GM19099 (cell line): ENCODE measurements around the gene PTPRD.

Source experiments
- POLR2A ChIP-seq: IDR thresholded peaks from 3 replicates; pipeline ENCODE4 v1.6.1; 2011; ENCODE audit warnings: low read depth; ENCODE audit not compliant: insufficient read length; ENCODE audit errors: extremely low read depth

PTPRD gene

DNA sequence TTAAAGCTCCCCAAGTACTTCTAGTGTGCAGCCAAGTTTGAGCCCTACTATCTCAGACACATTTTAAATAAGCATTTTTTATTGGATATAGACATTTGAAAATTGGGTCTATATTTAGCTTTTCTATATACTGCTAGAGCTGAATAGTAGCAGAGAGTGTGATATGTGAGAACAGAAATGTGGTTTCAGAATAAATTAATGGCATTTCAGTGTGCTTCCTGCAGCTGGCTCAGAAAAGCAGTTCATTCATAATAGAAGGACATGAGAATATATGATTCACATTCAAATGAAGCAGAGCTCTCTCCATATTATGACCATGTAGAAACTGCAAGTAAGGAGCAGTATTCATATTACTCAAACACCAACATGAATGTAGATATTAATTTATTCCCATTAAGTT lies 464.0 kb downstream of the PTPRD start:
- no peak for TF ChIP-seq POLR2A

DNA sequence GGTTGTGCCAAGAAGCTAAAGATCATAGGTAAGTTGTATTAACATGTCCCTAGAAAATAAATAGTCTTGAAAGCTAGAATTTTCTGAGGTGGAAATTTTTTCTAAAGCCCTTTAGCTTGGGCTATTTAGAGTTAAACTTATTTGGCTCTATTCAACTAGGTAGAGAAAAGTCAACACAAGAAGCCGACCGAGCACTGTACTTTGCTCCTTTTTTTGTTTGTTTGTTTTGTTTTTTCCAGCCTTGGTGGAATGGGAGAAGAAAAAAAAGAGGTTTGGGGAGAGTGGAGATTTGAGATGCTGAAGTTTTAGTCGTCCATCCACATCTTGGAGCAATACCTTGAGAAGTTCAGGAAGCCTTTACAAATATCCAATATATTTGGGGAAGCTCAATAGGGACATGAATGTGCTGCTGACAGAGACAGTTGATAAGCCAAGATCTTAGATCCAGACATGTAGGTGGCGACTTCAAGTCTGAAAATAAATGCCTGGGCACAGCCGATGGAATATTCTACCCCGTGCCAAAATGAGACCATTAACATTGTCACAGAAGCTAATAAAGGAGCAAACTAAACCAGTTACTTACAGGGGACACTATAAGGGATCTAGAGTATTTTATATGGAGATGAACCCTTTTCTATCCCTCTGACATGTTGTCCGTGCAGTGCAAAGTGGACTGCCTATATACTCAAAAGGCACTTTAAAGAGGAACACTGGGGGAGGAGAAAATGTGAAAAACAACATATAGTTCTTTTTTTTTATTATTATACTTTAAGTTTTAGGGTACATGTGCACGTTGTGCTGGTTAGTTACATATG lies 466.1 kb downstream of the PTPRD start:
- no peak for TF ChIP-seq POLR2A

DNA sequence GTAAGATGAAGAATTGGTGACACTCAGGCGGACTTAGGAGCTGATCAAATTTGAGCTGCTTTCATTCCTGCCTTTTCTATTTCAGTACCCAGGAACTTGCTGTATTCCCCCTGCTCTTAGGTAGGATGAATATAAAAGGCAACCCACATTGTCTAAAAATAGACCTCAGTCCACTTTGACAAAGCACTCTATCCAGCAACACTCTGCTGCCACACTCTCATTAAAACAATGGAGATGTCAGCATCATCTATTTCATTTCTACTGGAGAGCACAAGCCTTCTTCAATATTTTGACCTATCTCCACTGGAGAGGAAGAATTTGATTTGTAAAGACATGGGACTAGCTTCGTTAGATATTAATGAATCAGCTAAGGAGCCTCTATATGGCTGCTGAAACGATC lies 468.4 kb downstream of the PTPRD start:
- TF ChIP-seq POLR2A, result no peak

DNA sequence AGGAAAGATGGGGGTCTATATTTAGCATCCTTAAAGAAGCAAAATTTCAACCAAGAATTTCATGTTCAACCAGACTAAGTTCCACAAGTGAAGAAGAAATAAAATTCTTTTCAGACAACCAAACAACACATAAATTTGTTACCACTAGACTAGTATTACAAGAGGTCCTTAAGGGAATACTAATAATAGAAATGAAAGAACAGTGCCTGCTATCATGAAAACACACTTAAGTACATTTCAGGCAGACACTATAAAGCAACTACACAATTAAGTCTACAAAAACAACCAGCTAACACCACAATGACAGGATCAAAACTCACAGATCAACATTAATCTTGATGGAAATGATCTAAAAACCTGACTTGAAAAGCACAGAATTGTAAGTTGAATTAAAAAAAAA lies 477.2 kb downstream of the PTPRD start:
- no peak for TF ChIP-seq POLR2A

DNA sequence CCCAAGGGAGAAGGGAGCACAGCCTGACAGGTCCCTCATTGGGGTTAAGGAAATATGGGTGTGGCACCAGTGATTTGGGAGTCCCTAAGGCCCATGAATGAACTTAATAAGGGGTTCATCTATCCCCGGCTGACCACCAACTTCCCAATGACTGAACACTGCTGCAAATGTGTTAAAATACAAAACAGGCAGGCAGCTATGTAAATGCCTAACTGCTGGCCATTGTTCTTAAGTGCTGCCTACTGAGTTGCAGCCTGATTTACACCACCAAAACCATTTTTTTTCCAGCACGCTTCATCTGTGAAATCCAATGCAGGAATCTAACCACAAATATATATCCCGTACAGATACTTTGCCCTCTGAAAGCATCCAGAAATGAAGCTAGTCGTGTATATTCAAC lies 478.5 kb downstream of the PTPRD start:
- TF ChIP-seq POLR2A, result no peak

DNA sequence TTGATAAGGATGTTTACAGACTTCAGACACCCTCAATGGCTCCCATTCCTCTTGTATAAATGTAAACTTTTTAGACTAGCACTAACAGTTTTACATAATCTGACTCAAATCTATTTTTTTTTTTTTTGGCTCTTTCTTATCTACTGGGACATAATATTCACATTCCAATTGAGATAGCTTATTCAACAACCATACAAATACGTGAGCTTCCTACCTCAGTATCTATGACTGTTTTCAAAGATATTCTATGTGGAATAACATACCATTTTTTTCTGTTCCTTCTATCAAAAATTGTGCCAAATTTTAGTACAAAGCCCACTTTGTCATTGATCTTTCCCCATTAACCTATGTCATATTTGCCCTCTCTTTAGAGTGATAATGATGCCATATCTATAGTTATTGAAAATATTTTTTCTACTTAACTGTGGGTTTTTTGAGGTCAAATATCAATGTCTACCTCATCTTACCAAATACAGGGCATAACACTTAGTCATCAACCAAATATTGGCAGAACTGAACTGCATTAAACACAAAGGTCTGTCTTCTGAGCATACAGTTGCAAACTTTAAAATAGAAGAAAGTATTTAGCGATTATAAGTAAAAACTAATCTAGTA lies 482.6 kb downstream of the PTPRD start:
- TF ChIP-seq POLR2A, result no peak

DNA sequence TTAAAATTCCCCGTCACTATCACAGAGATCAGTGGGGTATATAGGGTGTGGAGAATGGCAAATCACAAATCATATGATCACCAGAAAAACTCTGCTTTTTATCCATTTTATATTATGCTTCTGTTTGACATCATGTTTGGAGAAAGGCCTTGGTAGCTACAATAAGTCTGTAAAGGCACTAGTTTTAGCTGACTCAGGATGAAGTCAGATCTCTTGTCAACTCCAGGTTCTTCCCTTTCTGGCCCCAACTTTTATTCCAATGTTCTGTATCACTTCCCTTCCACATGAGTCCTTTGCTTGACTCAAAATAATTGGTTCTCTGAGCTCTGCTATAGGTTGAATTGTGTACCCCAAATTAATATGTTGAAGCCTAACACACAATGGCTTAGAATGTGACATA lies 484.9 kb downstream of the PTPRD start:
- no peak for TF ChIP-seq POLR2A

DNA sequence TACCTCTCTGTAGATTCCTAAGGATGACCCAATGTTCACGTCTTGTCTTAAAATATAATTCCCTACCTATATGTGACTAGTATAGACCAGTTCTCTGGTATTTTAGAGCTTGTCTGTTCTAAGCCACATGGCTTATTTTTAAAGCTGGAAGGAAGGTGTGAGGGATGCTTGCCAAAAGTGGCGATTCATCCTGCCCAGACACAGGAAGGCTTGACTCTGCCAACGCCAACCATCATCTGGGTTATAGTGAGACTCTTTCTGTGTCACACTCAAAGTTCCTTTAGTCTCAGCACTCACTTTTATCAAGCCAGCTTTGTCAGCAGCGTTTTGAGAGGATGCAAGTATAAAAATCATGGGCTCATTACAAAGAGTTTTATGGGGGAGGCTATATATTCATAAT lies 500.0 kb downstream of the PTPRD start:
- no peak for TF ChIP-seq POLR2A

DNA sequence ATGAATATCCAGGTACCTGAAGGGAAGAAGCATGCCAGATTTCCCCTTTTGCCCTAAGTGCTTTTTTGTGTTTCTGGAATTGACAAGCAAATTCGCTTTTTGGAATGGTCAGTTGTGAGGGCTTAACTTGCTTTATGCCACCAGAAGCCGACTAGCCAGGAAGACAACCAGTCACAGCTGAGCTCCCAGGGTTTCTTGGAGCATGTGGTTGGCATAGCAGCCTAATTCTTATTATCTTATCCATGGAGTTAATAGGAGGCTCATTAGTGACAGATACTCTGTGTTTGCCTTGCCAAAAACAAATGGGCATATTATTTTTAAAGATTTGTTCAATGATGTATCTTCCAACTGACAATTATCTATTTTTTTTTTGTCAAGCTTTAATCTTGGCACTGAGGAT lies 500.7 kb downstream of the PTPRD start:
- no peak for TF ChIP-seq POLR2A

DNA sequence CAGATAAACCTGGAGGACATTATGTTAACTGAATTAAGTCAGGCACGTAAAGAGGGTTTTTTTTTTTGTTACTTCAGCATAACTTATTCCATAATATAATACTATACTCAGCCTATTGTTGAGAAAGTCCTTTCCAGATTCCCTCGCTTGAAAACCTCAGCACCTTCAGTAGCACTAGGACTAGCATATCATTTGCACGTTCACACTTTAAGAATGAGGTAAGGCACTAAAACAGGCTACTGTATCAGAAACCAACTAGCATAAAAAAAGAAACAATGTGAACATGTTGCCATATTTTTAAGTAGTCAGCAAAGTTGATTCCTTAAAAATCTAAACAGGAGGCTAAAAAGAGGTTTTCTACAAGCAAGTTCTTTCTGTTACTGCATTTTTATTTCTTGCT lies 504.0 kb downstream of the PTPRD start:
- TF ChIP-seq POLR2A, result no peak

DNA sequence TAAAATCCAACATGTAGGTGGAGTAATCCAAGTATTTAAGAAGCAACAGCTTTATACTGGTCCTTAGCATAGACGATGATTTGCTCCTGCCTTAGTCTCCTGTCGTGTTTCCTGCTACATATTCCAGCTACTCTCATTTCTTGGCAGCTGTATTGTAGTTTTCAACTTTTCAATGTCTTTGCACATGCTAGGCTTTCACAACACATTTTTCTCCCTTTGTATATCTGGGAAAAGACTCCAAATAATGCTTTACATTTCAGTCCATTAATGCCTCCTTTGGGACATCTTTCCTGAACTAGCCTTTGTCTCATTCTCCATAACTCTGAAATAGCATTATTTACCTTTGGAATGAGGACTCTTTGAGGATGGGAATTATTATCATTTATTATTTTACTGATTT lies 508.0 kb downstream of the PTPRD start:
- no peak for TF ChIP-seq POLR2A

DNA sequence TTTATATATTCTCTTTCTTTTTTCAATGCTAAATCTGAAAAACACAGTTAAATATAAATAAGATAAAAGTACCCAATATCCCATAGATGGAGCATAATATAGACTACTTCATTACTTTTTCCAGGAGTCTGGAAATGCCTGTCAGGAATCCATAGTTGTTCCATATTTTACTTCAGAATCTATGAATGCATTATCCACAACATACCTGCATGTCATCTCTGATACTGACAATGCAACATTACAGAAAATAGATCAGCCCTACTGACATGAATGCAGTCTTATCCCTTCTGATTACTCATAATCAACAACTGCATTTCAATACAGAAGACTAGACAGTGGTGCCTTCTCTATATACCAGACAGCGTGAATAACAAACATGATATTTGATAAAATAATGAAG lies 517.6 kb downstream of the PTPRD start:
- TF ChIP-seq POLR2A, result no peak

DNA sequence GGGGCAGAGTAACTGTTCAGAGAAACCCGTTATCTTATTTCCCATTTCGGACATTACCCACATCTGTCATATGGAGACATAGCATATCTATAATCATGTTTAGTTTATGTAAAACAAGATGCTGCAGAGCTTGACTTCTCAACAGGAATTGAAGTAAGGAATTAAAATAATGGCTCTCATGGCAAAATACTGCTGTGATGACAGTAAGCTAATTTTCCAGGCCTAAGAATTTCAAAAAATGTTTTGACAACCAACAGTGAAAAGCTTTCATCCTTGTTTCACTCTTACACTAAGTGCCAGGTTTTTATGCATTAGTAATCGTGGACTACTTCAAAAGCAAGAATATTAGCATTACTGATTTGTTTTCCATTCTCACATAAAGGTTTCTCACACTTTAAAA lies 518.2 kb downstream of the PTPRD start:
- TF ChIP-seq POLR2A, result no peak

DNA sequence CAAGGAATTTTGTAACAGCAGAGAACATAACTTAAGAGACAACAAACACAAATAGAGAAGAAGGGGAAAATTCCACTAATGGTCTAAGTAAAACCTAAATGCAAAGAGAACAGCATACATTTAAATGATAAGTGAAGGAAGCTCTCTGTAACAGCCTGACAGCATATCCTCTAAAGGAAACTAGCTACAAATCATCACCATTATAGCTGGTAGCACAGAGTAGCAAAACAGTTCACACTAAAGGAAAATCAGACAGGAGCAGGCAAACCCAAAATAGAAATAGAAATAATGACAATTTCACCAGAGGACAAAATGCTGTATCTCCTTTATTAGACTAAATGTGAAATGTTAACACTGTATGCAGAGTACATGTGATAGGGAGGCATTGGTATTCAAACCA lies 532.8 kb downstream of the PTPRD start:
- no peak for TF ChIP-seq POLR2A

DNA sequence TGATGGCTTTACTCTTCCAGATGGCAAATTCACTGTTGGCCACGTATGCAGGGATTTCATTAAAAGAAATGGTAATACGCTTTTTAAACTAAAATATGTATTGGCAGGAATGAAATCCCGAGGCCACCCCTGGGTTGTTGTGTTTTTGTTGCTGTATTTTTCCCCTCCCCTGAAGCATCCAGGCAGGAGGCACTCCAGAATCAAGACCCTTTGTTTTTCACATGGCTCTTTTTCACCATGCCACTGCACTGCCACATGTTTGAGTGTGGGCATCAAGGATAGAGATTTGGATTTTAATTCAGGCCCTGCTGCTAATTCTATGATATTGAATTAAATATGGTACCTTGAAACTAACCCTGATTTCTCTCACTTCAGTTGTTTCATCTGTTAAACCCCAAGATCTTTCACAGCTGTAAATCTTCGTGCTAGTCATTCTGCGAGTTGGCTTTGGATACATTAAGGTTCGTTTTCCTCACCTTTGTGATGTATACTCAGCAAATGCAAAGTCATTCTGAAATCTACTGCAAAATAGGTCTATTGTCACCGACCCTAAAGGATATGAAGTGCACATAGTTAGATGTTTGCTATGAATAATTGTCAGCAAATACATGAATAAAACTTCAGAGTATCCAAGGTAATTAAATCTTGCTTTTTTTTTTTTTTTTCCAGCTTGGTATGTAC lies 533.4 kb downstream of the PTPRD start:
- TF ChIP-seq POLR2A, result no peak

DNA sequence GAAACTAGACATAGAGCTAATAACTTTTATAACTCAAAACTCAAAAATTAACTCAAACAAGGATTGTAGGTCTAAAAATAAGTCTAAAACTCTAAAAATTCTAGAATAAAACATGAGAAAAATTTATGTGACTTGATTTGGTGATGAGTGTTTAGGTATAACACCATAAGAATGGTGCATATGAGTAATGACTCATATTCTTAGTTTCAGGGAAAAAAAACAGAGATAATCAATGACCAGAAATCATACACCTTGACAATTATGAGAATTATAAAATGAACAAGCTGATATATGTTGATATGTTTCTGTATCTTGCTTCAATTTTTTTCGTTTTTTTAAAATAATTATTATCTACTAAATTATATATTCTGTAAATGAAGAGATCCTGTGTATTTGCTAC lies 541.2 kb downstream of the PTPRD start:
- TF ChIP-seq POLR2A, result no peak
